Hepatic stellate cell (primary cell): ENCODE measurements around the gene RAB34.
"Not testable (repeated sequence)": the region's sequence is repeated elsewhere in the genome, so short reads cannot be mapped to it uniquely, and the experiment has no call there.

ENCODE experiments used
- DNase-seq: peaks from one replicate; pipeline ENCODE4 v3.0.0; 2011; ENCODE audit warnings: low spot score

Gene RAB34

DNA sequence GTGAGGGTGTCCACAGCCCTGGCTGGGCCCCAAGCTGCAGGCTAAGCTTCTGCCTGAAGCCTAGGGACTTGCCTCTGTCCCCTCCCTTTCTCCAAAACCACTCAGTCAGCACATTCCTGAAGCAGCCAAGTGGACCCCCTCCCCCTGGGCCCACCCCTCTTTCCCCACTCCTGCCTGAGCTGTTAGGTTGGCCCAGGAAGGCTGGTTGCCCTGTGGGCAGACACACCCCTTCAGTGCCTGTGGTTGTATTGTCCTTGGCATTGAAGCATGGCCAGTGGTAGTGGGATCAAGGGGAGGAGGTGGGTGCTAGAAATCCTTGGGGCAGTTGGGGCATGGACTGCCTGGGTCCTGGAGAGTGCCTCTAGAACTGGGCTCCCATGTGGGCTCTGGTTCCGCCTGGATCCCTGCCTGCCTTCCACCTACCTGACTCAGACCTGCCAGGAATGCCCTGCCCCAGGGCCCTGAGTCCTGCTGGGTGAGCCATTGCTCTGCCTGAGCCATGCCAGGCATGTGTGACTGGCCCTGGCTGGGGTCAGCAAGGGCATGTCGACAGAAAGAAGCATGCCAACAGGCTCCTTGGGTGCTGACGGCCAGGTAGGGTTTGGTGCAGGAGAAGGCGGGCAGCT, 28.2 kb upstream of the RAB34 start:
- no peak for DNase-seq

DNA sequence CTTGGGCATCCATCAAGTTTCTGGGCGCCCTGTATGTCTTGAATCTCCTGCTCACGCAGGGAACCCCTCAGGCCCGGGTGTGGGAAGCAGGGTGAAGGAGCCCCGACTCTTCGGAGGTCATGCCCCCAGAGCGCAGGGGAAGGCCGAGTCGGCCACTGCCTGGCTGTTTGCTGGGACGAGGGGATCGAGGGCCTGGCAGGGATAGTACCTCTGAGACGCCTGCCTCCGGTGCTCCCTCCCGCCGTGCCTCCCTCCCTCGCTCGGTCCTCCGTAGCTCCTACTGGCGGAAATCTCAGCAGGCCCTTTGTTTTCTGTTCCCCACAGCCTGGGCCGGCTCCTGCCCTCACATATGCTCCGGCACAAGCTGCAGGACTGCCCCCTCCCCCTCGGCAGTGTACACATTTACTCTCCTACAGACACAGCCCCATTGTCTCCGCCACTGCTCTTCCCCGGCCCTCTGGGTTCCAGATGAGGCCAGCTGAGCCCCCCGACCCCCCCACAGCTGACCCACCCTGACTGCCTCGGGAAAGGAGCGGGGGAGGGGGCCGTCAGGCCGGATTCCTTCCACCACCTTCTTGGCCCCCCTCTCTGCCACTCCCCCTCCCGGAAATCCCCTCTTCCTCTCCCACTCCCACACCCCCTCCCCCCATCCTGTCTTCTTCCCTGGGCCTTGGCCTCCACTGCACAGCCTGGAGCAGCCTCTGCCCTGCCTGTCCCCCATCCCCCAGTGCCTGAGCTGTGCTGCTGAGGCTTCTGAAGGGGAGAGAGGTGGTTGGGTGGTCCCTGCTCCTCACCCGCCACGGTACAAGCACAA, 27.5 kb upstream of the RAB34 start:
- DNase-seq, result peak; percentile 57

DNA sequence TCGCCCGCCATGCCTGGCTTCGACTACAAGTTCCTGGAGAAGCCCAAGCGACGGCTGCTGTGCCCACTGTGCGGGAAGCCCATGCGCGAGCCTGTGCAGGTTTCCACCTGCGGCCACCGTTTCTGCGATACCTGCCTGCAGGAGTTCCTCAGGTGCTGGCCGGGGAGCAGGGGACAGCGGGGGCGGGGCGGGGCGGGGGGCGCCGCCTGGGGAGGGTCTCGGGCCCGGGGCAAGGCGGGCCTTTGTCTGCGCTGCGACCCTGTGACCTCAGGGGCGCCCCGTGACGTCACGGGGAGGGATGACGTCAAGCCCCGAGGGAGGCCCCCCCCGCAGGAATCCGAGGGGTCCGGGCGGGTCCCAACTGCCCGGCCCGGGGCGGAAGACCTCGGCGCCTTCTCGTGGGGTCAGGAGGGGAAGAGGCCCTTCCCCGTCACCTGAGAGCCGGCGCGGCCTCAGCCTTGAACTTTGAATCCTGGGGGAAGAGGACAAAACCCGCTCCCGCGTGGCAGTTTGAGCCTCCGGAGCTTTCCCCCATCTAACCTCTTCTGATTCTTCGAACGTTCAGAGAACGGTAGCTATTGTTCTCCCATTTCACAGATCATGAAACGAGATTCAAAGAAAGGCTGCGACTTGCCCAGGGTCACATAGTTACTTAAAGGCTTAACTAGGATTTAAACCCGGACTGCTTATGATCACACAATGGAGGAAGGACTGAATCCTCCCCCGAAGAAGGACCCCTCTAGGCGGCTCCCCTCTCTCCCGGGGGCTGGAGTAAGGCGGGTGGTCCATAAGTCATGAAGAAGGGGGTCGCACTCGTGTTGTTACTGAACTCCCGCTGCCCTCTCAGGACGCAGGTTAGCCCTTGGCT, 26.7 kb upstream of the RAB34 start:
- DNase-seq, result peak; percentile 69

DNA sequence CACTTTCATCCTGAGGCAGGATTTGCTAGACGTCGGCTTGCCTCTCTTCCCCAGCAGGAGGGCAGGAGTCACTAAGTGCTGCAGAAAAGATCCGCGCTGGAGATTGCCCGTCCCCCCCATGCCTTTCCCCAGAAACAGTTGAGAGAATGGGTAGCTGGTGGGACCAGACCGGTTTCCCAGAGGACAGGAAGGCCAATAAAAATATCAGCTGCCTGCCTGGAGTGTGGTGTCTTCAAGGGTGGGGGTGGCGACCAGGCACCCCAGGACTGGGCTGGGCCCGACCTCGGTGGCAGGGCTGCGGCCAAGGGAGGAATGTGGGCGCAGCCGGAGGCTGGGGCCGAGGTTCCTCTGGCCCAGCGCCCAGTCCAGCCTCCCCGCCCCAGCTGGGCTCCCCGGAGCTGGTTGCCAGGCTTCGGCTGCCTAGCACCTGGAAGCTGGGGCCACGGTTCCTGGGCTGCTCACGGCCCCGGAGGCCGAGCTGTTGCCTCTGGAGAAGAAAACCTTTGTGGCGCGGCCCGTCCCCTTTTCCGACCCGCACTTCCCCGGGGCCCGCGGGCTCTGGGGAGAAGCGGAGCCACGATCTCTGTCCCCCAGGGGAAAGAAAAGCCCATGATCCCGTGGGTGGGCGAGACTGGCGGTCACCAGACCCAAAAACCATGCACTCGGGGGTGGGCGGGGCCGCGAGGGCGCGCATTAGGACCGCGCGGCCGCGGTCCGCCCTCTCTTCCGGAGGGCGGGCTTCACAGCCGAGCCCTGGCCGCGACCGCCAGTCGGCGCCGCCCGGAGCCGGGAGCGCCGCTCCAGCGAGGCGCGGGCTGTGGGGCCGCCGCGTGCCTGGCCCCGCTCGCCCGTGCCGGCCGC, 25.8 kb upstream of the RAB34 start, which contains the start of gene TRAF4:
TRAF4 (plus strand) TSS at position 769 of the 861 bp plus-strand sequence. CDS start 102 bp downstream, outside the sequence.
- DNase-seq, result peak; percentile 92

DNA sequence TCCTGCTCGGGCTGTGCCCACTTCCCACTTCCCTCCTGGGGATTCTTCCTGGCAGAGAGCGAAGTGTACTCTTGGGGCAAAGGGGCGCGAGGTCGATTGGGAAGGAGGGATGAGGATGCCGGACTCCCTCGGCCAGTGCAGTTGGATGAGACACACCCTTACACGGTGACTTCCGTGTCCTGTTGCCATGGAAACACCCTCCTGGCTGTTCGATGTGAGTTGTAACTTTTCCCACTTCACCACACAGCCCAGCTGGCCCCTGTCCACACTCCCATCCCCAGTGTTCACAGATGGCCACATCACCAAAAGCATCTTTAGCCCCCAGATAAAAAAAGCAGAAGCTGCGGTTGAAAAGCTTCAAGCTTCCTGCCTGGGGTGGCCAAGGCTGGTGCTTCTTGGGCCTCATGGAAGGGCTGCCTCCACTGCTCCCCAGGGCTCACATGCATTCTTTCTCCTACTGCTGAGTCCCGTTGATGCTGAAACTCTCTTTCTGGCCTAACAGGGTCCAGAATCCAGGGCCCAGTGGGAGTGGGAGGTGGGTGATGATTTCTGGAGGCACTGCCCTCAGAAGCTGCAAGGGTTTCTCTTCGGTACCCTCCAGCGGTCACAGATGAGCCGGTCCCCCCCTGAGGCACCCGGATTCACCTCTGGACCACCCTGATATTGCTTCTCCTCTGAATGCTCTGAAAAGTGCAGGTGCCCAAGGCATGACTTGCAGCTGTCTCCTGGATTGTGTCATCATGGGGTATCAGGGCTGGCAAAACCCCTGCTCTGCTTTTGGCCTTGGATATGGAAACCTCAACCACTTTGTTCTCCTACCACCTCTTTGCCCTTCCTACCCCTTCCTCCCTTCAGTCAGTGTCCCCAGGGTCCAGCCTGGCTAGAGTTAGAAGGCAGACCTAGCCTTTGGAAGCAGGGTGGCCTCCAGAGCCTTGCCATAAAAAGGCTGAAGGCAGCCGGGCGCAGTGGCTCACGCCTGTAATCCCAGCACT, 24.0 kb upstream of the RAB34 start:
- DNase-seq, result no peak

DNA sequence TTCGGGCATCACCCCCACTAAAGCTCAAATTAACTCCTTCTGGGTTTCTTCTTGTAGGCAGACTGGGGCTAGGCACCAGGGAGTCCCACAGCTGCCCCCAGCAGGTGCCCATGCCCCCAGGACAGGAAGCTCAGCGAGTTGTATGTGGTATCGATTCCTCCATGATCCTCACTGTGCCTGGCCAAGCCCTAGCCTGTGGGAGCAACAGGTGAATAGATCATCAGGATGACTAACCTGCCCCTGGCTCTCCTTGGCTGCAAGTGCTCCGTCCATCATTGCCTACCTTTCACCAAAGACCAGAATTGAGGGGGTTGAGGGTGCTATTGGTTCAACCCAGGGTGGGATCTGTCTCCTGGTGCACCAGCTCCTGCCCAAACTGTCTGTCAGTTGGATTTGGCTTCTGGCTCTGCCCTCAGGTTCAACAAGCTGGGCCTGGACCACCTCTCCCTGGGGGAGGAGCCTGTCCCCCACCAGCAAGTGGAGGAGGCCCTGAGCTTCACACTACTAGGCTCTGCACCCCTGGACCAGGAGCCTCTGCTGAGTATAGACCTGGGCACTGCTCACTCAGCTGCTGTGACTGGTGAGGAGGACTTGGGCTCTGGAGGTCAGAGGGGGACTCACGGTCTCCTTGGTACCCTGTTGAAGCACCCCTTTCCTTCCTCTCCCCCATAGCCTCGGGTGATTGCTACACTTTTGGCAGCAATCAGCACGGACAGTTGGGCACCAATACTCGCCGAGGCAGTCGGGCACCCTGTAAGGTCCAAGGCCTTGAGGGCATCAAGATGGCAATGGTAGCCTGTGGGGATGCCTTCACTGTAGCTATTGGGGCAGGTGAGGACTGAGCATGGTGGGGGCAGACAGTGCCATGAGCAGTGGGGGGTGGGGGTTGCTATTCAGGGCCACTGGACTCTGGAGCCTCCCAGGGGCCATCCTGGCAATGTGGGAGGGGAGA, 23.0 kb upstream of the RAB34 start:
- no peak for DNase-seq

DNA sequence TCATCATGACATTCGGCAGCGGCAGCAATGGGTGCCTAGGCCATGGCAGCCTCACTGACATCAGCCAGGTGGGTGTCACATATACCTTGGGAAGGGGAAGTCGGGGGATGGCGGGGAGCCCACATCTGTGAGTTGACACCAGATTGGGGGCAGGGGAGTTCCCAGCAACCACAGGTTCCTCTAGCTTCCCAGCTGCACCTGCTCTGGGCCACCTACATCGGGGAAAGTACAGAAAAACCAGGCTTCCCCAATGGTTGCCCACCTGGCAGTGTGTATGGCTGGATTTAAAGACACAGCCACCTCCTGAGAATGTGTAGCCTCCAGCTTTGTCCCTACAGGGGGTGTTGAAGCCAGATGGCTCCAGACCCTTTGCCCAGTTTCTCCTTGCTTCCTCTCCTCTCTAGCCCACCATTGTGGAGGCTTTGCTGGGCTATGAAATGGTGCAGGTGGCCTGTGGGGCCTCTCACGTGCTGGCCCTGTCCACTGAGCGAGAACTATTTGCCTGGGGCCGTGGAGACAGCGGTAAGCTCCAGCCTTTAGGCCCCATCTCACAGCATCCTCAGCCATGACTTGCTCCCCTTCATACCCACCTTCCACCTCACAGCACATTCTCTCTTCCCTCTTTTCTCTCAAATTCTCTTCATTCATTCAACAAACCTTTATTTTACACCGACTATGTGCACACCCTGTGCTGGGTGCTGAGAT, 21.2 kb upstream of the RAB34 start:
- DNase-seq, result no peak

DNA sequence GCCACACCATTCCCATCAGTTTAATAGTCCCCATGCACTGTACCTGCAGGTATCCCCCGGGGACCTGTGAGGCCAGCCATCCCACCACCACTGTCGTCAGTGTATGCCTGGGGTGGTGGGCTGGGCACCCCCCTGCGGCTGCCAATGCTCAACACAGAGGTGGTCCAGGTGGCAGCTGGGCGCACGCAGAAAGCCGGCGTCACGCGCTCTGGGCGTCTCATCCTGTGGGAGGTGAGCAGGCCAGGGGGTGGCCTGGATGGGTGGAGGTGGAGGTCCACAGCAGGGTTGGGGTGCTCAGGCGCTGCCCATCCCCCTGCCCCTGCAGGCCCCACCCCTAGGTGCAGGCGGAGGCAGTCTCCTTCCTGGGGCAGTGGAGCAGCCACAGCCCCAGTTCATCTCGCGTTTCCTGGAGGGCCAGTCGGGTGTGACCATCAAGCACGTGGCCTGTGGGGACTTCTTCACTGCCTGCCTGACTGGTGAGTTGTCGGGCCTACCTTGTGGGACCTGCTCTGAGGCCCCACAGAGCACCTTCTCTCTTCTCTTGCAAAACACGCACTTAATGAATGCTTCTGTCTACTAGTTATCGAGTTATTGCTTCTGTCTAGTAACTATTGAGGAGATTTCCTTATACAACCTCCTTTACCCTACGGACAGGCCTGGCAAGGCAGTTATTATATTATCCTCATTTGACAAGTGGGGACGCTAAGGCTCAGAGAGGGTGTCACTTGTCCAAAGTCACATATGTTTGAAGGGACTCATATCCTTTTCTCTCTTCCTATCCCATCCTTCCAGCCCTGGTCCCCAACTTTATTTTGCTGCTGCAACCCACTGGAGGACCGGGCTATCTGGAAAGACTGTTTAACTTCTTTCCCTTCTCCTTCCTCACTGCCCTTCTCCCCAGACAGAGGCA, 20.4 kb upstream of the RAB34 start:
- DNase-seq, result no peak

DNA sequence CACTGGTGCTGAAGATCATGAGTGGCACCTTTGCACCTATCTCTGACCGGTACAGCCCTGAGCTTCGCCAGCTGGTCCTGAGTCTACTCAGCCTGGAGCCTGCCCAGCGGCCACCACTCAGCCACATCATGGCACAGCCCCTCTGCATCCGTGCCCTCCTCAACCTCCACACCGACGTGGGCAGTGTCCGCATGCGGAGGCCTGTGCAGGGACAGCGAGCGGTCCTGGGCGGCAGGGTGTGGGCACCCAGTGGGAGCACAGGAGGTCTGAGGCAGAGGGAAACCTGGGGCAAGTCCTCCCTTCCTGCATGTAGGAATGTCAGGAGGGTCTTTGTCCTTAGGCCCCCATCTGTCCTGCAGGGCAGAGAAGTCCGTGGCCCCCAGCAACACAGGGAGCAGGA, 19.6 kb upstream of the RAB34 start:
- DNase-seq, result no peak

DNA sequence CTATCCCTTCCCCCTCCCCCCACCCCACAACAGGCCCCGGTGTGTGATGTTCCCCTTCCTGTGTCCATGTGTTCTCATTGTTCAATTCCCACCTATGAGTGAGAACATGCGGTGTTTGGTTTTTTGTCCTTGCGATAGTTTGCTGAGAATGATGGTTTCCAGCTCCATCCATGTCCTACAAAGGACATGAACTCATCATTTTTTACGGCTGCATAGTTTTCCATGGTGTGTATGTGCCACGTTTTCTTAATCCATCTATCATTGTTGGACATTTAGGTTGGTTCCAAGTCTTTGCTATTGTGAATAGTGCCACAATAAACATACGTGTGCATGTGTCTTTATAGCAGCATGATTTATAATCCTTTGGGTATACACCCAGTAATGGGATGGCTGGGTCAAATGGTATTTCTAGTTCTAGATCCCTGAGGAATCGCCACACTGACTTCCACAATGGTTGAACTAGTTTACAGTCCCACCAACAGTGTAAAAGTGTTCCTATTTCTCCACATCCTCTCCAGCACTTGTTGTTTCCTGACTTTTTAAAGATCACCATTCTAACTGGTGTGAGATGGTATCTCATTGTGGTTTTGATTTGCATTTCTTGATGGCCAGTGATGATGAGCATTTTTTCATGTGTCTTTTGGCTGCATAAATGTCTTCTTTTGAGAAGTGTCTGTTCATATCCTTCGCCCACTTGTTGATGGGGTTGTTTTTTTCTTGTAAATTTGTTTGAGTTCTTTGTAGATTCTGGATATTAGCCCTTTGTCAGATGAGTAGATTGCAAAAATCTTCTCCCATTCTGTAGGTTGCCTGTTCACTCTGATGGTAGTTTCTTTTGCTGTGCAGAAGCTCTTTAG, 18.5 kb upstream of the RAB34 start:
- DNase-seq, result not testable (repeated sequence)

DNA sequence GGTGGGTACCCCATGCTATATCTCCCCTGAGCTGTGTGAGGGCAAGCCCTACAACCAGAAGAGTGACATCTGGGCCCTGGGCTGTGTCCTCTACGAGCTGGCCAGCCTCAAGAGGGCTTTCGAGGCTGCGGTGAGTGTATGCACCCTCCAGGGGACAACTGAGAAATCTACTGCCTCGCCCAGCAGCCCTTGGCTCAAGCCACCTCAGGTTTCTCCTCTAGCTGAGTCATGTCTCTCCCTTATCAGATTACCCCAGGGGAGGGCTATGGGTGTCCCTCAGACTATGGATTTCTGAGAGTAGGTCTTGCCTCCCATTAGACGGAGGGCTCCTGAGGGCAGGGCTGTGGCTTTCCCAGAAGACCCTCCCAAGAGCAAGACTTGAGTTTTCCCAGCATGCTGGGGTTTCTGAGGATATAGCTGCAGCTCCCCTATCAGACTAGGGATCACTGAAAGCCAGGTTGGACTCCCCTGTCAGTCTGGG, 17.6 kb upstream of the RAB34 start:
- DNase-seq, result no peak

DNA sequence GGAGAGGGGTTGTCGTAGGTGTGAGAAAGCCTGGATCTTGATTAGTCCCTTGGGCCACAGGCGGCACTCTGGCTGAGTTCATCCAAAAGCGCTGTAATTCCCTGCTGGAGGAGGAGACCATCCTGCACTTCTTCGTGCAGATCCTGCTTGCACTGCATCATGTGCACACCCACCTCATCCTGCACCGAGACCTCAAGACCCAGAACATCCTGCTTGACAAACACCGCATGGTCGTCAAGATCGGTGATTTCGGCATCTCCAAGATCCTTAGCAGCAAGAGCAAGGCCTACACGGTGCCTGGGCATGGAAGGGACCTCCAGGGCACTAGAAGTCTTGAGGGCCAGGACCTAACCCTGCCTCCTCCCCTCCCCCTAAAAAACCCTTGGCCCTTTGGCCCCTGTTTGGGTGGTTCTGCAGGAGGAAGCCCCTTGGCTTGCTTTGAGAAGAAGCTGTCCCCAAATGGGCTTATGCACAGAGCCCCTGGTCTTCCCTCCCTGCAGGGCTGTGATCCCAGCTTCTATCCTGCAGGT, 17.1 kb upstream of the RAB34 start:
- no peak for DNase-seq

DNA sequence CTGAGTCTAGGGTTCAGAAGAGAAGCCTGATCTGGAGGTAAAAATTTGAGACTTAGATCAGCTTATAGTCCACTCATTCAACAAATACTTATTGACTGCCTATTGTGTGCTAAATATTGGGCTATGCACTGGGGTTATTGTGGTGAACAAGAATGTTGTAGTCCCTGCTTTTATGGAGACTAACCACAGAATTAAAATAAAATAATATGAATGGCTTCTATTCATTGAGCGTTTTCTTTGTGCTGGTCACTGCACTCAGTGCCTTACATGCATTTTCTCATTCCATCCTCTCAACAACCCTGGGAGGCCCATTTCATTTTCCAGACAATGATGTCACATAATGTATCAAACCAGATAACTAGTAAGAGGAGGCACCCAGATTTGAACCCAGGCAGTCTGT, 15.7 kb upstream of the RAB34 start:
- DNase-seq, result no peak

DNA sequence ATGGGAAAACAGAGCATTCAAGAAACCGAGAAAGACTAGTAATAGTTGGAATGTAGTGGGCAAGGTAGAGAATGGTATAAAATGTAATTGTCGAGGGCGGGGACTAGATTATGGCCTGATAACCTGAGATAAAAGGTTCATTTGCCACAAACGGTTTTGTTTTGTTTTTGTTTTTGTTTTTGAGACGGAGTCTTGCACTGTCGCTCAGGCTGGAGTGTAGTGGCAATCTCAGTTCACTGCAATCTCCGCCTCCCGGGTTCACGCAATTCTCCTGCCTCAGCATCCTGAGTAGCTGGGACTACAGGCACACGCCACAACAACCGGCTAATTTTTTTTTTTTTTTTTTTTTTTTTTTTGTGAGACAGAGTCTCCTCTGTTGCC, 12.3 kb upstream of the RAB34 start:
- no peak for DNase-seq

DNA sequence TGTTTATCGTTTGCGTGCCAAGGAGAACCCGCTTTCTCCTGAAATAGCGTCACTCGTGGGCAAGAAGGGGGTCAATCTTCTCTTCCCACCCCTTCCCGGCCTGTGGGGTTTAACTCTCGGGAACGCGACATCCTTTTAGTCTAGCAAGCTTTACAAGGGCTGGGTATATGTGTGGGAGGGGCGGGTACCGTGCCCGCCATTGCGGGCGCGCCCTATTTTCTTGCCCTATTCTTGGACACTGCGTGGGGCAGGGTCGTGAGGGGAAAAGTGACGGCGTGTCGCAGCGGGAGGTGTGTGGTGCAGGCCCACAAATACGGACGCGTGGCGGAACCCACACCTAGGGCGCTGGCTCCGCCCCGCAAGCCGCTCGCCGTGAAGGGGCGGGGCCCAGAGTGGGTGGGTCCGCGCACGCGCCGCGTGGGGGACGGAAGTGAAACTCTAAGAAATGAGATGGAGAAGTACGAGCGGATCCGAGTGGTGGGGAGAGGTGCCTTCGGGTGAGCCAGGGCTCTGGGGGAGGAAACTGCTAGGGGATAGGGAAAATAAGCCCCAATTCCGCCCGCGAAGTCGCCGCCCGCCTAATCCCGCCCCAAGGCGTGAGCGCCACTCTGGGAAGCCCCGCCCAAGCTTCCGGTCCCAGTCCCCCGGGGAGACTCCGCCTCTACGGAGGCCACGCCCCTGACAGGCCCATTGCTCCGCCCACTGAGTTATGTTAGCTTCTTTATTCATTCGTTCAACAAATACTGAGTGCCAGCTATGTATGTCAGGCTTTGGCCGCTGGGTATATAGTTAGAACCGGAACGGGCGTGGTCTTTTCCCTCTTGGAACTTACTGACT, 10.9 kb upstream of the RAB34 start, which contains the start of gene NEK8:
NEK8 (plus strand) TSS at position 425 of the 837 bp plus-strand sequence; CDS start at position 451, 26 bp downstream.
- peak; percentile 92 for DNase-seq
